Stimulated activated CD8-positive, alpha-beta memory T cell treated with anti-CD3 and anti-CD28 coated beads, Interleukin-4, amount 100 ng/mL, for 48 hours (primary cell): Measurements from ENCODE around the gene ANOS1.
"Not testable (repeated sequence)": the region's sequence is repeated elsewhere in the genome, so short reads cannot be mapped to it uniquely, and the experiment has no call there.

ENCODE experiments used
- DNase-seq: peaks from one replicate; pipeline ENCODE4 v3.0.0-alpha.2; 2020

The ANOS1 gene

GRCh38 chrX:8731559-8732395 is at the start of gene ANOS1:
TSS of gene ANOS1 (minus strand) at chrX:8732137. CDS start at chrX:8732036, 101 bp downstream.
- DNase-seq: no peak

- no peak for DNase-seq
Observed at GRCh38 chrX:8773117-8773516, 41.2 kb upstream of the ANOS1 start.

GRCh38 chrX:8760021-8760420 is 28.1 kb upstream of the ANOS1 start:
- no peak for DNase-seq

GRCh38 chrX:8758706-8759105 is 26.8 kb upstream of the ANOS1 start:
- not testable (repeated sequence) for DNase-seq

GRCh38 chrX:8757609-8758389 is 25.9 kb upstream of the ANOS1 start:
- DNase-seq: not testable (repeated sequence)

GRCh38 chrX:8755813-8756212 is 23.9 kb upstream of the ANOS1 start:
- no peak for DNase-seq

GRCh38 chrX:8755116-8755515 is 23.2 kb upstream of the ANOS1 start:
- no peak for DNase-seq

GRCh38 chrX:8749697-8750096 is 17.8 kb upstream of the ANOS1 start:
- no peak for DNase-seq

GRCh38 chrX:8748855-8749254 is 16.9 kb upstream of the ANOS1 start:
- no peak for DNase-seq

GRCh38 chrX:8743126-8743732 is 11.3 kb upstream of the ANOS1 start:
- peak; percentile 72 for DNase-seq

- DNase-seq: no peak
Observed at GRCh38 chrX:8741981-8742380, 10.0 kb upstream of the ANOS1 start.

- DNase-seq: peak; percentile 45
Observed at GRCh38 chrX:8738588-8739189, 6.8 kb upstream of the ANOS1 start.

- no peak for DNase-seq
Observed at GRCh38 chrX:8737883-8738282, 5.9 kb upstream of the ANOS1 start.

- DNase-seq: no peak
Observed at GRCh38 chrX:8730812-8731558, 952 bp downstream of the ANOS1 start.

- no peak for DNase-seq
Observed at GRCh38 chrX:8729811-8730210, 2.1 kb downstream of the ANOS1 start.

- no peak for DNase-seq
Observed at GRCh38 chrX:8728932-8729535, 2.9 kb downstream of the ANOS1 start.

- no peak for DNase-seq
Observed at GRCh38 chrX:8726031-8726652, 5.8 kb downstream of the ANOS1 start.

- peak; percentile 22 for DNase-seq
Observed at GRCh38 chrX:8724300-8724699, 7.6 kb downstream of the ANOS1 start.

- DNase-seq: no peak
Observed at GRCh38 chrX:8721536-8721935, 10.4 kb downstream of the ANOS1 start.

- no peak for DNase-seq
Observed at GRCh38 chrX:8720136-8720535, 11.8 kb downstream of the ANOS1 start.

GRCh38 chrX:8717354-8717753 is 14.6 kb downstream of the ANOS1 start:
- DNase-seq: no peak

- no peak for DNase-seq
Observed at GRCh38 chrX:8714164-8714563, 17.8 kb downstream of the ANOS1 start.
